PC-9 (cell line): ENCODE data around the gene ADAMTS20. TPM values are rescaled to one million over a fixed set of nuclear protein-coding genes. Genes with fewer than 3 reads are reported as not detected.

Source experiments
- BruUV-seq: library from RNA; stranded (reverse); fragments of 400-500 nt; replicated peaks from 2 replicates; lab custom pipeline; 2021; lab: Mats Ljungman, UMichigan
- CTCF ChIA-PET: fragments of 300-600 bp; sonication (Branson Sonifier 250); formaldehyde crosslinking; loops from one replicate; lab custom pipeline; 2022; ENCODE audit warnings: antibody characterized with exemption; lab: Charles Lee
- POLR2A ChIA-PET: fragments of 300-600 bp; sonication (Branson Sonifier 250); formaldehyde crosslinking; loops from one replicate; lab custom pipeline; 2022; ENCODE audit warnings: antibody characterized with exemption; ENCODE audit not compliant: unreplicated experiment; lab: Charles Lee
- DNase-seq, 2 experiments: peaks; one replicate each; pipeline versions ENCODE4 v3.0.0 to v3.0.0-alpha.2; 2015 to 2022; ENCODE audit warnings: mixed read lengths in 1 of 2
- H2AFZ ChIP-seq: fragments of 200-600 bp; sonication (generic); 2 replicates; pipeline ENCODE4 v1.8.1; 2017; ENCODE audit warnings: antibody characterized with exemption
- H3F3A ChIP-seq: fragments of 200-600 bp; sonication (generic); 2 replicates; pipeline ENCODE4 v1.8.1; 2017; ENCODE audit warnings: antibody characterized with exemption, mild to moderate bottlenecking, low read depth; ENCODE audit not compliant: insufficient read depth
- H3K27ac ChIP-seq: fragments of 200-600 bp; sonication (generic); 2 replicates; pipeline ENCODE4 v1.6.1; 2016; ENCODE audit warnings: mixed run types
- H3K27me3 ChIP-seq: fragments of 200-600 bp; sonication (generic); 2 replicates; pipeline ENCODE4 v1.6.1; 2016; ENCODE audit warnings: low read depth, mixed run types; ENCODE audit not compliant: insufficient read depth
- H3K36me3 ChIP-seq: fragments of 200-600 bp; sonication (generic); 2 replicates; pipeline ENCODE4 v1.6.1; 2016; ENCODE audit warnings: low read depth, mixed run types
- H3K4me1 ChIP-seq: fragments of 200-600 bp; sonication (generic); replicated peaks from 2 replicates; pipeline ENCODE4 v1.6.1; 2016; ENCODE audit warnings: mixed run types; ENCODE audit not compliant: insufficient read depth
- H3K4me2 ChIP-seq: fragments of 200-600 bp; sonication (generic); 2 replicates; pipeline ENCODE4 v1.6.1; 2017; ENCODE audit warnings: mixed run types
- H3K4me3 ChIP-seq: fragments of 200-600 bp; sonication (generic); 2 replicates; pipeline ENCODE4 v1.6.1; 2016; ENCODE audit warnings: mixed run types
- H3K79me2 ChIP-seq: fragments of 200-600 bp; sonication (generic); 2 replicates; pipeline ENCODE4 v1.6.1; 2017; ENCODE audit warnings: low read depth, mixed run types
- H3K9me2 ChIP-seq: fragments of 200-600 bp; sonication (generic); 2 replicates; pipeline ENCODE4 v1.8.1; 2017; ENCODE audit warnings: mild to moderate bottlenecking; ENCODE audit not compliant: insufficient read depth
- H3K9me3 ChIP-seq: fragments of 200-600 bp; sonication (generic); 2 replicates; pipeline ENCODE4 v1.8.1; 2016; ENCODE audit warnings: low read depth; ENCODE audit not compliant: insufficient read depth
- H4K20me1 ChIP-seq: fragments of 200-600 bp; sonication (generic); 2 replicates; pipeline ENCODE4 v1.8.1; 2017; ENCODE audit not compliant: insufficient read depth
- EZH2 ChIP-seq: fragments of 200-600 bp; sonication (generic); IDR thresholded peaks from 2 replicates; pipeline ENCODE4 v1.8.0; 2017; ENCODE audit warnings: antibody characterized with exemption, low read depth
- intact Hi-C: fragments of 100-400 bp; cut with micrococcal nuclease; formaldehyde crosslinking; loops from one replicate; pipeline ENCODE4 v1.10.0; 2022; ENCODE audit not compliant: unreplicated experiment
- total RNA-seq: library from RNA; stranded (reverse); gene quantifications from 2 replicates; pipeline ENCODE4 v1.2.3, GENCODE V29; 2021
- TF ChIP-seq, protein P1 (sequence below): fragments of 200-600 bp; sonication (generic); conservative IDR thresholded peaks from 2 replicates; pipeline ENCODE4 v1.6.1; 2017; ENCODE audit warnings: mixed run types, antibody characterized with exemption, mild to moderate bottlenecking, moderate library complexity

Gene ADAMTS20
- total RNA-seq, 1 experiment from 2014 or later: 1.0 TPM

GRCh38 chr12:43501703-43502102 lies 50.3 kb downstream of the ADAMTS20 start:
- Histone ChIP-seq H3K4me1 (no peaks in the 10 kb centered on the region), H3K9me2 (no peaks in the 10 kb centered on the region), H3K36me3 (no peaks in the 10 kb centered on the region), H3K9me3 (no peaks in the 10 kb centered on the region), H3K27me3 (no peaks in the 10 kb centered on the region), H3K79me2 (no peaks in the 10 kb centered on the region), H3F3A (no peaks in the 10 kb centered on the region), H3K4me3 (no peak overlapping the region), H2AFZ (no peak overlapping the region), H3K27ac (no peak overlapping the region), H3K4me2 (no peak overlapping the region), H4K20me1 (no peaks in the 10 kb centered on the region)
- intact Hi-C loops: loop anchor here (1.0 to 2.0 kb wide), 2 partner anchors 227 to 381 kb away; no protein-coding TSS in a partner anchor
- TF ChIP-seq, protein P1, sequence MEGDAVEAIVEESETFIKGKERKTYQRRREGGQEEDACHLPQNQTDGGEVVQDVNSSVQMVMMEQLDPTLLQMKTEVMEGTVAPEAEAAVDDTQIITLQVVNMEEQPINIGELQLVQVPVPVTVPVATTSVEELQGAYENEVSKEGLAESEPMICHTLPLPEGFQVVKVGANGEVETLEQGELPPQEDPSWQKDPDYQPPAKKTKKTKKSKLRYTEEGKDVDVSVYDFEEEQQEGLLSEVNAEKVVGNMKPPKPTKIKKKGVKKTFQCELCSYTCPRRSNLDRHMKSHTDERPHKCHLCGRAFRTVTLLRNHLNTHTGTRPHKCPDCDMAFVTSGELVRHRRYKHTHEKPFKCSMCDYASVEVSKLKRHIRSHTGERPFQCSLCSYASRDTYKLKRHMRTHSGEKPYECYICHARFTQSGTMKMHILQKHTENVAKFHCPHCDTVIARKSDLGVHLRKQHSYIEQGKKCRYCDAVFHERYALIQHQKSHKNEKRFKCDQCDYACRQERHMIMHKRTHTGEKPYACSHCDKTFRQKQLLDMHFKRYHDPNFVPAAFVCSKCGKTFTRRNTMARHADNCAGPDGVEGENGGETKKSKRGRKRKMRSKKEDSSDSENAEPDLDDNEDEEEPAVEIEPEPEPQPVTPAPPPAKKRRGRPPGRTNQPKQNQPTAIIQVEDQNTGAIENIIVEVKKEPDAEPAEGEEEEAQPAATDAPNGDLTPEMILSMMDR: peak; percentile 69
- no peak for TF ChIP-seq EZH2
- ChIA-PET CTCF (interaction anchor here (0.6 kb wide), 1 partner anchor 219 kb away, joined by 3 read pairs; no protein-coding TSS in a partner anchor), POLR2A (no interaction called here)
- no peak for DNase-seq
- BruUV-seq: no TSS peak

DNA sequence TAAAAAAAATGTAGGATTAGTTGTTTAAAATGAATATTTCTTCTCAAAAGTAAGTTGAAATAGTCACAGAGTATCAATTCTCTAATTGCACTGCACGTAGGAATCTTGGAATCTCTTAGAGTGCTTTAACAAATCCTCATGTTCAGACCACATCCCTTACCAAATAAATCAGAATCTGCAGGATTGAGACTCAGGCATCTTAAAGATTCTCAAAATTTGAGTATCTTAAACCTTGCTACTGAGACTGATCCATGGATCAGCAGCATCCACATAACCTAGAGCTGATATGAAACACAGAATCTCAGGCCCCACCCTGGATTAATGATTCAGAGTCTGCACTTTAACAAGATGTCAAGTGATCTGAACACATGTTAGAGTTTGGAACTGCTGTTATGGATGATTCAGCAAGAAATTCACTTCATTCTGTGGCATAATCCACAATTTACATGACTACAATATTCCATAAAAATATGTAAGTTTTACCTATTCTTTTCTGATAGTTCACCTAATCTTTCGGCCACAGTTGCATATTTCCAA lies 58.7 kb downstream of the ADAMTS20 start:
- Histone ChIP-seq H3K4me3 (no peak overlapping the region), H2AFZ (no peak overlapping the region), H3K79me2 (no peaks in the 10 kb centered on the region), H3K27me3 (no peaks in the 10 kb centered on the region), H3K4me2 (no peak overlapping the region), H3K36me3 (no peaks in the 10 kb centered on the region), H3K4me1 (no peaks in the 10 kb centered on the region), H3F3A (no peaks in the 10 kb centered on the region), H4K20me1 (no peaks in the 10 kb centered on the region), H3K27ac (no peak overlapping the region), H3K9me3 (no peaks in the 10 kb centered on the region), H3K9me2 (no peaks in the 10 kb centered on the region; the same call in 1 of the 2 replicates)
- TF ChIP-seq EZH2: no peak
- TF ChIP-seq, protein P1: no peak
- ChIA-PET POLR2A (no interaction called here), CTCF (no interaction called here)
- DNase-seq: no peak
- intact Hi-C loops: no loop called here
- BruUV-seq: no TSS peak

GRCh38 chr12:43482311-43483085 lies 69.5 kb downstream of the ADAMTS20 start:
- TF ChIP-seq, protein P1: no peak
- no peak for TF ChIP-seq EZH2
- CTCF ChIA-PET: no interaction called here
- no peak overlapping the region for H2AFZ ChIP-seq
- H3F3A ChIP-seq: no peaks in the 10 kb centered on the region
- no peaks in the 10 kb centered on the region for H3K9me2 ChIP-seq
- no peaks in the 10 kb centered on the region for H3K36me3 ChIP-seq
- DNase-seq: no peak
- H3K4me3 ChIP-seq: no peak overlapping the region
- peaks cover 6% of the 10 kb centered on the region; the same call in 1 of the 2 replicates for H3K9me3 ChIP-seq
- POLR2A ChIA-PET: interaction anchor here (0.6 to 0.7 kb wide), 2 partner anchors 12 to 53 kb away, joined by 4 read pairs; no protein-coding TSS in a partner anchor
- no peaks in the 10 kb centered on the region for H3K4me1 ChIP-seq
- H3K27ac ChIP-seq: no peak overlapping the region
- H4K20me1 ChIP-seq: no peaks in the 10 kb centered on the region
- H3K4me2 ChIP-seq: no peak overlapping the region
- intact Hi-C loops: no loop called here
- BruUV-seq: no TSS peak
- H3K27me3 ChIP-seq: no peaks in the 10 kb centered on the region
- H3K79me2 ChIP-seq: no peaks in the 10 kb centered on the region
